ENCODE measurements around the gene PIM3.
A peak's percentile ranks its signal among the peaks of the same experiment; 100 is the strongest.

Gene PIM3

GRCh38 chr22:49964136-49965090, 3.8 kb downstream of the PIM3 start:
- H3K9me3 Mint-ChIP-seq (ENCODE audit: low read depth), result no peaks in the 10 kb centered on the region
- peaks cover 22% of the 10 kb centered on the region for H3K4me1 Mint-ChIP-seq (ENCODE audit: low read depth)
- H3K4me3 Mint-ChIP-seq, result peak overlapping the region; percentile 91
- H3K36me3 Mint-ChIP-seq, result peaks cover 4% of the 10 kb centered on the region
- no peaks in the 10 kb centered on the region for H3K27me3 Mint-ChIP-seq
- H3K27ac Mint-ChIP-seq, result peak overlapping the region; percentile 88

DNA sequence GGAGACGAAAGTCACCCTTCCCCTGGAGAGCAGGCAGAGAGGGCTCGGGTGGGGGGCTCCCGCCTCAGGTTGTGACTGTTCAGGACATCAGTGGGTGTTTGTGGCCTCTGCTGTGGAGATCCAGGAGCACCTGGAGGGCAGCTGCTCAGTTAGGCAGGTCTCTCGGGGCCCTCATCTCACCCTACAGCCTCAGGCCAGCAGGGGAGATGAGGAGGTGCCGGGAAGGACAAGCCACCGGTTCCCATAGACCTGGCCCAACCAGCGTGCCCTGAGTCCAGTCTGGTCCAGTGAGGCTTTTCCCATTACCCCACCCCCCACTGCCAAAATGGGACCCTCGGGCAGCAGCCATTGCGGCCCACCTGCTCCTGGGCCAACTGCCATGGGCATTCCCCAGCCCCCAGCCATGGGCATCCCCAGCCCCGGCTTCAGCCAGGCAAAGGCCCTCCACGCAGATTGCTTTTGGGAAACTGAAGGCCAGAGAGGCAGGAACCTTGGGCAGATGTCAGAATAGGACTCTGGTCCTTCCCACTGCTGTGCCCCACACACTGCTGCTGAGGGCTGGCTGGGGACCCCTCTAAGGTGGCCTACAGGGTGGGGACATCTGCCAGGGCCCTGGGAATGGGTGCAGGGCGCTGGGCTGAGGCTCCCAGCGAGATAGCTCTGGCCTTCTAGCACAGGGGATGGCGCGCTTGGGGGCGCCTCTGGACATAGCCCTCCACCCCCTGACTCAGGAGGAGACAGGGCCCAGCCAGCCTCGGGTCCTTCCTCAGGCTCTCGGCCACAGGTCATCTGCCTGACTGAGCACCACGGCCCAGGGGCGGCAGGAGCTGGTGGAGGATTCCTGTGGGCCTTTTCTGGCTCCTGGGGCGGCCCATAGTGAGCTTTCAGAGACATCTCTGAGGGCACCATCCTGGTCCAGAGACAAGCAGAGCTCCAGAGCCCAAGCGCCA, 4.8 kb downstream of the PIM3 start:
- no peaks in the 10 kb centered on the region for H3K9me3 Mint-ChIP-seq (ENCODE audit: low read depth)
- peak overlapping the region; percentile 91 for H3K4me3 Mint-ChIP-seq
- peaks cover 28% of the 10 kb centered on the region for H3K4me1 Mint-ChIP-seq (ENCODE audit: low read depth)
- no peaks in the 10 kb centered on the region for H3K27me3 Mint-ChIP-seq
- H3K36me3 Mint-ChIP-seq, result peaks cover 4% of the 10 kb centered on the region
- H3K27ac Mint-ChIP-seq, result peak overlapping the region; percentile 77

GRCh38 chr22:49966041-49966773, 5.6 kb downstream of the PIM3 start:
- H3K9me3 Mint-ChIP-seq (ENCODE audit: low read depth), result no peaks in the 10 kb centered on the region
- H3K36me3 Mint-ChIP-seq, result peaks cover 4% of the 10 kb centered on the region
- H3K4me3 Mint-ChIP-seq, result no peak overlapping the region
- peaks cover 33% of the 10 kb centered on the region for H3K4me1 Mint-ChIP-seq (ENCODE audit: low read depth)
- no peaks in the 10 kb centered on the region for H3K27me3 Mint-ChIP-seq
- H3K27ac Mint-ChIP-seq, result no peak overlapping the region

GRCh38 chr22:49966774-49967705, 6.5 kb downstream of the PIM3 start:
- no peaks in the 10 kb centered on the region for H3K9me3 Mint-ChIP-seq (ENCODE audit: low read depth)
- no peaks in the 10 kb centered on the region for H3K27me3 Mint-ChIP-seq
- H3K4me3 Mint-ChIP-seq, result peak overlapping the region; percentile 49
- H3K36me3 Mint-ChIP-seq, result peaks cover 4% of the 10 kb centered on the region
- H3K27ac Mint-ChIP-seq, result peak overlapping the region; percentile 66
- peaks cover 33% of the 10 kb centered on the region for H3K4me1 Mint-ChIP-seq (ENCODE audit: low read depth)

DNA sequence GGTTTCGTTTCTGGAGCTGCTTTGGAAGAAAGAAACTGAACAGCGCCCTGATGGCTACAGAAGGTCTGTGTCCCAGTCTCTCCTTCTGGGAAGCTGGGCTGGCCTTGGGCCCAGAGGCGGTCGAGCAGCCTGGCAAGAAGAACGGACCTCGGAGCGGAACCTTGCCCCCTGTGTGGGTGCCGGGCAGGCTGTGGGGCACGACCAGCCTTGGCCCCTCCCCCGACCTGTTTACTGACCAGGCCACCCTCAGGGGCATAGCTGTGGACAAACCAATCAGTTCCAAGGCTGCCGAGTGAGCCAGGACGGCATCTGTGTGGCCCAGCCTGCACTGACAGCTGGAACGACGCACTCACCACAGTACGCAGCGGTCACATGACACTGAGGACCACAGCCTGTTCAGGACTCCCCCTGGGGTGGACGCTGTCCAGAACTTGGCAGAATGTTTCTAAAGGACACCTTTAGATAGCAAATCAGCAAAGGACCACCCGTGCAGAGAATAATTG, 7.2 kb downstream of the PIM3 start:
- no peaks in the 10 kb centered on the region for H3K9me3 Mint-ChIP-seq (ENCODE audit: low read depth)
- peak overlapping the region; percentile 49 for H3K4me3 Mint-ChIP-seq
- peaks cover 33% of the 10 kb centered on the region for H3K4me1 Mint-ChIP-seq (ENCODE audit: low read depth)
- peak overlapping the region; percentile 17 for H3K27ac Mint-ChIP-seq
- H3K27me3 Mint-ChIP-seq, result no peaks in the 10 kb centered on the region
- peaks cover 4% of the 10 kb centered on the region for H3K36me3 Mint-ChIP-seq

GRCh38 chr22:49968313-49968830, 7.8 kb downstream of the PIM3 start:
- H3K27me3 Mint-ChIP-seq, result no peaks in the 10 kb centered on the region
- peaks cover 4% of the 10 kb centered on the region for H3K36me3 Mint-ChIP-seq
- peaks cover 33% of the 10 kb centered on the region for H3K4me1 Mint-ChIP-seq (ENCODE audit: low read depth)
- H3K27ac Mint-ChIP-seq, result no peak overlapping the region
- no peaks in the 10 kb centered on the region for H3K9me3 Mint-ChIP-seq (ENCODE audit: low read depth)
- H3K4me3 Mint-ChIP-seq, result no peak overlapping the region

DNA sequence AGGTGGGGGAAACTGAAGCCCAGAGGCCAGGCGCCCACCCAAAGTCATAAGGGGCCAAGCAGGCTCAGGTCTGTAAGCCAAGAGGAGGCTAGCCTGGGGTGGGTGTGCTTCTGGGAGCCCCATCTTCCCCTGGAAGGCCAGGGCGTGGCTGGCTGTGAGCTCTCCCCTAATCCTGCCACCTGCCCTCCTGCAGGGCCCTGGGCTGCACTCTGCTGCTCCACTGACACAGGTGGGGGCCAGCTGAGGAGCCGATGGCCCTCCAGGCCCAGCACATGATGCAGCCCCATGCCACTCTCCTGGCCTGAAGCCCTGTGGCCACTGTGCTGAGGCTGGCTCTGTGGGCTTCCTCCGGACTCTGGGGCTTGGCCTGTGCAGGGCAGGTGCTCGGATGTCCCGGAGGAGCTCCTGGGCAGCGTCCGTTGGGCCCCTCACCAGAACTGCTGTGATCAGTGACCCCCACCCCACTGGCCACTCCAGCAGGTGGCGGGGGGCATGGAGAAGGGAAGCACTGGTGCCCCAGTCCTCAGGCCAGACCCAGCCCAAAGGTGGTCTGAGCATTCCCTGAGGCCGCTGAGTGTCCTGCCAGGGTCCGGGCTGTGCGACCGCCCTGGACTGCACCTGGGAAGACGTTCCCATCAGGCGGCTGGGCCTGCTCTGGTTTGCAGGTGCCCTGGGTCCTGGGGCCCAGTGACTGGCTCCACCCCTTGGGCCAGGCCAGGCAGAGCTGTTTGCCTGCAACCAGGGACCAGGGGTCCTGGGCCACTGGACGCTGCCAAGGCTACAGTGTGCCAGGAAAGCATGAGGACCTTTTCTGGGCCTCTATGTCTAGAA, 8.5 kb downstream of the PIM3 start:
- Mint-ChIP-seq H3K27ac (no peak overlapping the region), H3K9me3 (ENCODE audit: low read depth) (no peaks in the 10 kb centered on the region), H3K36me3 (no peaks in the 10 kb centered on the region), H3K27me3 (no peaks in the 10 kb centered on the region), H3K4me3 (no peak overlapping the region), H3K4me1 (ENCODE audit: low read depth) (peaks cover 26% of the 10 kb centered on the region)

- H3K36me3 Mint-ChIP-seq, result no peaks in the 10 kb centered on the region
- H3K4me3 Mint-ChIP-seq, result peak overlapping the region; percentile 85
- peaks cover 19% of the 10 kb centered on the region for H3K4me1 Mint-ChIP-seq (ENCODE audit: low read depth)
- H3K27ac Mint-ChIP-seq, result peak overlapping the region; percentile 96
- H3K27me3 Mint-ChIP-seq, result no peaks in the 10 kb centered on the region
- no peaks in the 10 kb centered on the region for H3K9me3 Mint-ChIP-seq (ENCODE audit: low read depth)
These were observed 9.4 kb downstream of the PIM3 start for GRCh38 chr22:49969751-49970527.

- H3K9me3 Mint-ChIP-seq (ENCODE audit: low read depth), result no peaks in the 10 kb centered on the region
- no peaks in the 10 kb centered on the region for H3K36me3 Mint-ChIP-seq
- no peaks in the 10 kb centered on the region for H3K27me3 Mint-ChIP-seq
- H3K27ac Mint-ChIP-seq, result peak overlapping the region; percentile 96
- peak overlapping the region; percentile 85 for H3K4me3 Mint-ChIP-seq
- H3K4me1 Mint-ChIP-seq (ENCODE audit: low read depth), result peaks cover 23% of the 10 kb centered on the region
These were observed 10.1 kb downstream of the PIM3 start for GRCh38 chr22:49970528-49971231.

- Mint-ChIP-seq H3K27ac (peak overlapping the region; percentile 96), H3K36me3 (peaks cover under 1% of the 10 kb centered on the region), H3K4me1 (ENCODE audit: low read depth) (peaks cover 28% of the 10 kb centered on the region), H3K9me3 (ENCODE audit: low read depth) (no peaks in the 10 kb centered on the region), H3K27me3 (no peaks in the 10 kb centered on the region), H3K4me3 (peak overlapping the region; percentile 85)
These were observed 10.9 kb downstream of the PIM3 start for GRCh38 chr22:49971232-49972162.

Data from activated naive CD8-positive, alpha-beta T cell (primary cell).